ENCODE measurements around the gene WDFY3.

Gene WDFY3

DNA sequence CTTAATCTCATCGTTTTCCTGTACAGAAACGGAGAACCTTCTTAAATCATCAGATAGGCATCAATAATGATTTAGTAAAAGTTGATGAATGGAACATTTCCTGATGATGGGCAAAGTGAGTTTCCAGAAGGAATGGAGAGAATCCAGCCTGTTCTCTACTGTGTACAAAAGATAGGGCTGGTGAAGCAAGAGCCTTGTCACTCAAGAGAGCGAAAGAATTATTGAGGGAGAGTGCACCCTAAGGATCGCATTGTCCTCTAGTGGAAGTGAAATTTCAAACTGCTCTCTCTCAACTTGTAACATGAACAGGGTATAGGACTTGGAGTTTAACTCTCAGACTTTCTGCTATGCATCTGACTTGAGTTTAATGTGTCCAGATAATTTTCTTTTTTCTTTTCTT is 314.0 kb downstream of the WDFY3 start:
- TF ChIP-seq, protein P1, sequence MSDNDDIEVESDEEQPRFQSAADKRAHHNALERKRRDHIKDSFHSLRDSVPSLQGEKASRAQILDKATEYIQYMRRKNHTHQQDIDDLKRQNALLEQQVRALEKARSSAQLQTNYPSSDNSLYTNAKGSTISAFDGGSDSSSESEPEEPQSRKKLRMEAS (IDR thresholded peaks at IDR 0.05), result no peak

DNA sequence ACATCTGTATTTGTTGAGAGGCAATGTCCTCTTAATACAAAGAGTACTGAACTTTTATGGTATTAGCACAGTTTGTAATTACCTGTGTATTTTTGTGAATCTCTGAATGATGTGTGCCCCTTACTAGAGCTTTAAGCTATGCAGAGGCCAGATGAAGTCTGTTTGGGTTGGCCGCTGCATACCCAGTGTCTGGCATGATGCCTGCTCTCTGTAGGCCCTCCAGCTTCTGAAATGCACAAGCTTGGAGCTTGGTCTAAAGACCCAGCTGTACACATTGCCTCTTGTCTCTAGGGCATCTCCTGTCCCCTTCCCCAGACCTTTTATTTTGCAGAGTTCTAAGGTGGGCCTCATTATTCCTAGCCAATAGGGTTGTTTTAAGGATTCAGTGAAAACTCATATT is 315.0 kb downstream of the WDFY3 start:
- TF ChIP-seq, protein P2, sequence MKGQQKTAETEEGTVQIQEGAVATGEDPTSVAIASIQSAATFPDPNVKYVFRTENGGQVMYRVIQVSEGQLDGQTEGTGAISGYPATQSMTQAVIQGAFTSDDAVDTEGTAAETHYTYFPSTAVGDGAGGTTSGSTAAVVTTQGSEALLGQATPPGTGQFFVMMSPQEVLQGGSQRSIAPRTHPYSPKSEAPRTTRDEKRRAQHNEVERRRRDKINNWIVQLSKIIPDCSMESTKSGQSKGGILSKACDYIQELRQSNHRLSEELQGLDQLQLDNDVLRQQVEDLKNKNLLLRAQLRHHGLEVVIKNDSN (IDR thresholded peaks at IDR 0.05), result no peak
- TF ChIP-seq CREB1 (IDR thresholded peaks at IDR 0.05; ENCODE audit: low read depth) (no peak), TCF12 (IDR thresholded peaks at IDR 0.05; ENCODE audit: low read depth) (no peak), FOXM1 (IDR thresholded peaks at IDR 0.05; ENCODE audit: borderline replicate concordance, low read depth) (no peak), CEBPB (IDR thresholded peaks at IDR 0.05) (no peak), EP300 (IDR thresholded peaks at IDR 0.05; ENCODE audit: borderline replicate concordance) (no peak), TAF1 (IDR thresholded peaks at IDR 0.05; ENCODE audit: low read depth) (no peak), ZBTB7A (IDR thresholded peaks at IDR 0.05; ENCODE audit: low read depth) (no peak), EGR1 (IDR thresholded peaks at IDR 0.05) (no peak), TEAD4 (IDR thresholded peaks at IDR 0.05) (no peak), YY1 (IDR thresholded peaks at IDR 0.05; ENCODE audit: low read depth) (no peak), RAD21 (IDR thresholded peaks at IDR 0.05; ENCODE audit: low read depth) (no peak), NFIC (IDR thresholded peaks at IDR 0.05) (no peak)
- TF ChIP-seq, protein P1 (IDR thresholded peaks at IDR 0.05), result no peak
- TF ChIP-seq, protein P3, sequence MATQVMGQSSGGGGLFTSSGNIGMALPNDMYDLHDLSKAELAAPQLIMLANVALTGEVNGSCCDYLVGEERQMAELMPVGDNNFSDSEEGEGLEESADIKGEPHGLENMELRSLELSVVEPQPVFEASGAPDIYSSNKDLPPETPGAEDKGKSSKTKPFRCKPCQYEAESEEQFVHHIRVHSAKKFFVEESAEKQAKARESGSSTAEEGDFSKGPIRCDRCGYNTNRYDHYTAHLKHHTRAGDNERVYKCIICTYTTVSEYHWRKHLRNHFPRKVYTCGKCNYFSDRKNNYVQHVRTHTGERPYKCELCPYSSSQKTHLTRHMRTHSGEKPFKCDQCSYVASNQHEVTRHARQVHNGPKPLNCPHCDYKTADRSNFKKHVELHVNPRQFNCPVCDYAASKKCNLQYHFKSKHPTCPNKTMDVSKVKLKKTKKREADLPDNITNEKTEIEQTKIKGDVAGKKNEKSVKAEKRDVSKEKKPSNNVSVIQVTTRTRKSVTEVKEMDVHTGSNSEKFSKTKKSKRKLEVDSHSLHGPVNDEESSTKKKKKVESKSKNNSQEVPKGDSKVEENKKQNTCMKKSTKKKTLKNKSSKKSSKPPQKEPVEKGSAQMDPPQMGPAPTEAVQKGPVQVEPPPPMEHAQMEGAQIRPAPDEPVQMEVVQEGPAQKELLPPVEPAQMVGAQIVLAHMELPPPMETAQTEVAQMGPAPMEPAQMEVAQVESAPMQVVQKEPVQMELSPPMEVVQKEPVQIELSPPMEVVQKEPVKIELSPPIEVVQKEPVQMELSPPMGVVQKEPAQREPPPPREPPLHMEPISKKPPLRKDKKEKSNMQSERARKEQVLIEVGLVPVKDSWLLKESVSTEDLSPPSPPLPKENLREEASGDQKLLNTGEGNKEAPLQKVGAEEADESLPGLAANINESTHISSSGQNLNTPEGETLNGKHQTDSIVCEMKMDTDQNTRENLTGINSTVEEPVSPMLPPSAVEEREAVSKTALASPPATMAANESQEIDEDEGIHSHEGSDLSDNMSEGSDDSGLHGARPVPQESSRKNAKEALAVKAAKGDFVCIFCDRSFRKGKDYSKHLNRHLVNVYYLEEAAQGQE (IDR thresholded peaks at IDR 0.05; ENCODE audit: low read depth), result no peak

DNA sequence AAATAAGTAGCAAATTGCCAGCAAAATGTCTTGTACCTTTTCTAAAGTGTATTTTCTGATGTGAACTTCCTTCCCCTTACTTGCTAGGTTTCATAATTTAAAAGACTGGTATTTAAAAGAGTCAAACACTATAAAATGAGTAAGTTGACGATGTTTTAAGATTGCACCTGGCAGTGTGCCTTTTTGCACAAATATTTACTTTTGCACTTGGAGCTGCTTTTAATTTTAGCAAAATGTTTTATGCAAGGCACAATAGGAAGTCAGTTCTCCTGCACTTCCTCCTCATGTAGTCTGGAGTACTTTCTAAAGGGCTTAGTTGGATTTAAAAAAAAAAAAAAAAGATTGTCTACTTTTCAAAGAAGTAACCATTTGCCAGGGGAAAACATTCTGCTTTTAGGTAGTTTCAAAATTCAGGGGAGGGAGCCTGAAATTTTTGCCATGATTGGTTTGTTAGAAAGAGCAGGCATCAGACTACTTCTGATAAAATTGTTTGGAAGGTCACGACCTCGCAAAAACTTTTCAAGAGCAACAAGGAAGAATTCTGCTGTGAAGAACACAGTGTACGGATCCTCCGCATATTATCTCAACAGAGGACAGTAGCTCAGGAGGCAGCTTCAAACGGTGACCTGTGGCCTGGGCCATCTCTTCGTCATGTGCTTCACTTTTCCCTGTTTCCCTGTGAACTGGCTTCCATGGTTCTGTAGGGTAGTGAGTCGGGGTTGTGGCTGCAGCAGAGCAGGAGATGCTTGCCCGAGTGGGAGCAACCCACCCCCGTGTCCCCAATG is 317.4 kb downstream of the WDFY3 start:
- TF ChIP-seq FOXM1 (IDR thresholded peaks at IDR 0.05; ENCODE audit: borderline replicate concordance, low read depth) (no peak), ZBTB7A (IDR thresholded peaks at IDR 0.05; ENCODE audit: low read depth) (no peak), TEAD4 (IDR thresholded peaks at IDR 0.05) (no peak), CREB1 (IDR thresholded peaks at IDR 0.05; ENCODE audit: low read depth) (no peak), RAD21 (IDR thresholded peaks at IDR 0.05; ENCODE audit: low read depth) (no peak), TCF12 (IDR thresholded peaks at IDR 0.05; ENCODE audit: low read depth) (no peak), EGR1 (IDR thresholded peaks at IDR 0.05) (no peak), EP300 (IDR thresholded peaks at IDR 0.05; ENCODE audit: borderline replicate concordance) (no peak), TAF1 (IDR thresholded peaks at IDR 0.05; ENCODE audit: low read depth) (no peak)
- TF ChIP-seq, protein P2 (IDR thresholded peaks at IDR 0.05), result no peak
- TF ChIP-seq, protein P1 (IDR thresholded peaks at IDR 0.05), result no peak
- TF ChIP-seq, protein P3 (IDR thresholded peaks at IDR 0.05; ENCODE audit: low read depth), result no peak

DNA sequence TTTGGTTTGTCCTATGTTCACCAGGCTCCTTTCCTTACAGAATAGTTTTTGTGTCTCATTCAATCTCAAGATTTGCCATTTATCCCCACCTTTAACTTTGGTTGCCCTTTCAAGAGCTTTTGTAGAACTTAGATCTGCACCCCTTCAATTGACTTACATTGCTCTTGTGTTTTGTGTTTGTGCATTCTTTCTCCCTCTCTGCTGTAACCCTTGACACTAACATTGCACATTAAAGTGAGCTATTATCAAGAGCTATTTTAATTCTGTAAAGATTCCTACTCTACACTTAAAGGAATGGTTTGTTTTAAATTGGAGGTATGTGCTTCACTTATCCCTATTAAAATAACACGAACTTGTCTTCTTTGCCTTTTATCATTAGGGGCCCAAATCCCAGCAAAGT is 318.3 kb downstream of the WDFY3 start:
- no peak for TF ChIP-seq ZBTB7A (IDR thresholded peaks at IDR 0.05; ENCODE audit: low read depth)
- no peak for TF ChIP-seq NFIC (IDR thresholded peaks at IDR 0.05)
- TF ChIP-seq TEAD4 (IDR thresholded peaks at IDR 0.05), result no peak
- TF ChIP-seq CEBPB (IDR thresholded peaks at IDR 0.05), result no peak

DNA sequence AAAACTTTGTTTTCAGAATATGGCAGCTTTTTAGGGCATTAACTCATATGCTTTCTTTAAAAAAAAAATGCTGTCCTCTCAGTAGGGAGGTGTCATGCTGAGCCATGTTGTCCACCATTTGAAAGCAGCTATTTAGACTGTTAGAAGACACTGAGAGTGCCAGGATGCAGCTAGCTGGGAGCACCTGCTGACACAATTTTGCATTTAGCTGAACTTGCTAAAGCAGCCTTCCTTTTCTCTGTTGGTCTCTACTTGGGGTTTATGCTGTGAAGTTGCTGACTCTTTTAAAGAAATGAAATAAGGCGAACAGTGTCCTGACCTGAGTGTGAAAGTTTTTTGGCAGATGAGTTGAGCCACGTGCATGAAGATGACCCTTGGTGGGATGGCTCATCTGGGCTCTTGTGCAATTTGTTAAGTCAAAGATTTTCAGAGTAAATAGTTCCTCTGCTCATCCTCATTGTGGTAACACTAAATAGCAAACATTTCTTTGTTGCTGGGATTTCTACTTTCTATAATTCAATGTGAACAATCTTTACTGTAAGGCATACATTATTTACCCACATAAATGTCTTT is 319.1 kb downstream of the WDFY3 start:
- TF ChIP-seq FOXM1 (IDR thresholded peaks at IDR 0.05; ENCODE audit: borderline replicate concordance, low read depth) (no peak), TCF12 (IDR thresholded peaks at IDR 0.05; ENCODE audit: low read depth) (no peak), TEAD4 (IDR thresholded peaks at IDR 0.05) (no peak), EP300 (IDR thresholded peaks at IDR 0.05; ENCODE audit: borderline replicate concordance) (no peak), YY1 (IDR thresholded peaks at IDR 0.05; ENCODE audit: low read depth) (no peak), RAD21 (IDR thresholded peaks at IDR 0.05; ENCODE audit: low read depth) (no peak), TAF1 (IDR thresholded peaks at IDR 0.05; ENCODE audit: low read depth) (no peak), EGR1 (IDR thresholded peaks at IDR 0.05) (no peak)
- TF ChIP-seq, protein P1 (IDR thresholded peaks at IDR 0.05), result no peak
- TF ChIP-seq, protein P3 (IDR thresholded peaks at IDR 0.05; ENCODE audit: low read depth), result no peak
